AG04450 (cell line): ENCODE data around the gene GNS. TPM values are rescaled to one million over a fixed set of nuclear protein-coding genes. Genes with fewer than 3 reads are reported as not detected.

Source experiments
- CTCF ChIA-PET: fragments of 300-600, 350-600 bp; formaldehyde crosslinking; extraction: SDS; loops from one replicate; lab custom pipeline; 2022; ENCODE audit warnings: antibody characterized with exemption, inconsistent platforms; lab: Charles Lee
- POLR2A ChIA-PET: fragments of 350-600 bp; formaldehyde crosslinking; extraction: SDS; loops from one replicate; lab custom pipeline; 2021; ENCODE audit warnings: antibody characterized with exemption, inconsistent platforms; lab: Yijun Ruan, JAX
- DNase-seq: peaks from one replicate; pipeline ENCODE4 v3.0.0-alpha.2; 2011; ENCODE audit warnings: low read depth, low spot score
- H3K27ac ChIP-seq: one replicate; pipeline ENCODE4 v1.5.1; 2012; ENCODE audit warnings: low read depth, low read length, control low read depth
- H3K27me3 ChIP-seq: one replicate; pipeline ENCODE4 v1.6.0; 2012; ENCODE audit warnings: low read length; ENCODE audit not compliant: control insufficient read depth, insufficient read depth
- H3K4me3 ChIP-seq: 2 replicates; pipeline ENCODE4 v1.5.1; 2011; ENCODE audit warnings: mild to moderate bottlenecking, low read depth, low read length, control low read depth
- H3K9me3 ChIP-seq: 2 replicates; pipeline ENCODE4 v1.5.1; 2012; ENCODE audit warnings: low read length; ENCODE audit not compliant: control insufficient read depth, insufficient read depth
- CTCF ChIP-seq: IDR thresholded peaks from 2 replicates; pipeline ENCODE4 v1.5.1; 2011; ENCODE audit warnings: low read depth, low read length, control low read depth, inconsistent platforms
- polyA plus RNA-seq: library from polyadenylated mRNA; depleted of rRNA; stranded (reverse); fragments of >200 nt; gene quantifications from 2 replicates; pipeline ENCODE4 v1.2.3, GENCODE V29; 2011

GNS gene
- polyA plus RNA-seq, 1 experiment: 212 TPM

- Histone ChIP-seq H3K9me3 (no peaks in the 10 kb centered on the region), H3K4me3 (no peak overlapping the region), H3K27ac (no peak overlapping the region), H3K27me3 (no peaks in the 10 kb centered on the region)
- TF ChIP-seq CTCF: no peak
- CTCF ChIA-PET: interaction anchor here (4.6 kb wide), 1 partner anchor 152 kb away, joined by 35 read pairs; no protein-coding TSS in a partner anchor
- no peak for DNase-seq
- POLR2A ChIA-PET: interaction anchor here (0.7 kb wide), 2 partner anchors 131 to 186 kb away, joined by 3 to 5 read pairs; no protein-coding TSS in a partner anchor
Observed at GRCh38 chr12:64701283-64701682, 57.9 kb downstream of the GNS start.

GRCh38 chr12:64700532-64700931 is 58.7 kb downstream of the GNS start:
- no peak for DNase-seq
- H3K9me3 ChIP-seq: no peaks in the 10 kb centered on the region
- H3K4me3 ChIP-seq: no peak overlapping the region
- ChIA-PET POLR2A (no interaction called here), CTCF (interaction anchor here (4.6 kb wide), 1 partner anchor 151 kb away, joined by 35 read pairs; no protein-coding TSS in a partner anchor)
- no peak for TF ChIP-seq CTCF
- no peak overlapping the region for H3K27ac ChIP-seq
- H3K27me3 ChIP-seq: no peaks in the 10 kb centered on the region

GRCh38 chr12:64699504-64700115 is 59.6 kb downstream of the GNS start:
- ChIA-PET CTCF (interaction anchor here (4.6 kb wide), 1 partner anchor 150 kb away, joined by 35 read pairs; no protein-coding TSS in a partner anchor), POLR2A (interaction anchor here (0.7 kb wide), 2 partner anchors 142 to 155 kb away, joined by 6 to 11 read pairs; no protein-coding TSS in a partner anchor)
- no peaks in the 10 kb centered on the region for H3K9me3 ChIP-seq
- H3K4me3 ChIP-seq: no peak overlapping the region
- DNase-seq: no peak
- no peaks in the 10 kb centered on the region for H3K27me3 ChIP-seq
- no peak overlapping the region for H3K27ac ChIP-seq
- TF ChIP-seq CTCF: no peak

- Histone ChIP-seq H3K4me3 (no peak overlapping the region), H3K27me3 (no peaks in the 10 kb centered on the region), H3K27ac (no peak overlapping the region), H3K9me3 (no peaks in the 10 kb centered on the region)
- CTCF ChIA-PET: interaction anchor here (0.6 to 12.4 kb wide), 23 partner anchors 10 to 248 kb away, joined by 3 to 230 read pairs (median 6); no protein-coding TSS in a partner anchor
- no peak for DNase-seq
- POLR2A ChIA-PET: interaction anchor here (0.5 to 1.3 kb wide), 2 partner anchors 86 to 145 kb away, joined by 4 to 7 read pairs; partner anchors contain the start of gene RASSF3
- TF ChIP-seq CTCF: peak; percentile 34; the same call in 1 of the 2 replicates
Observed at GRCh38 chr12:64696080-64696741, 63.0 kb downstream of the GNS start.
